K562 (cell line): Measurements from ENCODE around the gene SLC10A4. TPM values are rescaled to one million over a fixed set of nuclear protein-coding genes. Genes with fewer than 3 reads are reported as not detected.

Experiments
- ATAC-seq: fragments of 200-7000 bp; cut with Tn5 transposase; 3 replicates; pipeline ENCODE4 v1.9.1; 2020; ENCODE audit warnings: moderate library complexity
- BruUV-seq: library from RNA; stranded (reverse); fragments of 400-500 nt; replicated peaks from 2 replicates; lab custom pipeline; 2021; lab: Mats Ljungman, UMichigan
- CTCF ChIA-PET: fragments of 300-600 bp; formaldehyde crosslinking; extraction: SDS; loops from one replicate; lab custom pipeline; 2021; ENCODE audit warnings: low intra/inter-chr PET ratio; lab: Yijun Ruan, JAX
- POLR2A ChIA-PET: fragments of 300-600, 350-650 bp; sonication (Branson Sonifier 250); formaldehyde crosslinking; extraction: SDS; loops from one replicate; lab custom pipeline; 2021; ENCODE audit warnings: antibody characterized with exemption, inconsistent platforms; lab: Yijun Ruan, JAX
- DNase-seq, 4 experiments: peaks; one replicate each; pipeline versions ENCODE4 v3.0.0 to v3.0.0-alpha.2; 2011 to 2018; ENCODE audit warnings: low spot score in 3 of 4, mixed read lengths in 3 of 4; ENCODE audit errors: extremely low read depth in 1 of 4
- FAIRE-seq: peaks from 2 replicates; lab custom pipeline; 2011; peaks lifted over from hg19 to GRCh38; lab: Jason Lieb, UNC
- H2AFZ ChIP-seq: 2 replicates; pipeline ENCODE4 v1.6.0; 2011; ENCODE audit warnings: low read depth, low read length, control low read depth, inconsistent platforms
- H3K27ac ChIP-seq: fragments of 200-600 bp; 3 replicates; pipeline ENCODE4 v1.8.0; 2011; ENCODE audit warnings: low read depth, mild to moderate bottlenecking, control low read depth, inconsistent platforms, low read length, moderate library complexity, mixed read lengths; ENCODE audit errors: extremely low read depth
- H3K27me3 ChIP-seq, 2 experiments: fragments of 300-600 bp in 1 of 2; 2 replicates in 1 of 2; 3 replicates in 1 of 2; pipeline versions ENCODE4 v1.6.0 to v1.8.0; 2011; ENCODE audit warnings: inconsistent platforms in 2 of 2, low read length in 2 of 2, mild to moderate bottlenecking in 1 of 2, mixed read lengths in 1 of 2, moderate library complexity in 1 of 2; ENCODE audit not compliant: control insufficient read depth in 2 of 2, insufficient read depth in 2 of 2
- H3K36me3 ChIP-seq: fragments of 300-600 bp; 3 replicates; pipeline ENCODE4 v1.8.0; 2011; ENCODE audit warnings: mild to moderate bottlenecking, low read length, inconsistent platforms; ENCODE audit not compliant: control insufficient read depth, insufficient read depth
- H3K4me1 ChIP-seq, 2 experiments: fragments of 200-600 bp in 1 of 2; replicated peaks in 1 of 2; 2 replicates in 1 of 2; 3 replicates in 1 of 2; pipeline versions ENCODE4 v1.5.1 to v1.8.0; 2011; ENCODE audit warnings: inconsistent platforms in 2 of 2, low read length in 2 of 2, mild to moderate bottlenecking in 1 of 2, mixed read lengths in 1 of 2, moderate library complexity in 1 of 2; ENCODE audit not compliant: control insufficient read depth in 2 of 2, insufficient read depth in 2 of 2
- H3K4me2 ChIP-seq: 2 replicates; pipeline ENCODE4 v1.6.1; 2011; ENCODE audit warnings: low read length, control low read depth, inconsistent platforms, mixed read lengths; ENCODE audit not compliant: insufficient read depth
- H3K4me3 ChIP-seq: fragments of 200-600 bp; sonication (generic), shearing (Covaris generic); 2 replicates; pipeline ENCODE4 v1.5.1; 2016; ENCODE audit warnings: control low read depth, inconsistent platforms
- H3K79me2 ChIP-seq: fragments of 200-600 bp; 3 replicates; pipeline ENCODE4 v1.8.0; 2011; ENCODE audit warnings: low read length, inconsistent platforms; ENCODE audit not compliant: control insufficient read depth, insufficient read depth
- H3K9ac ChIP-seq, 2 experiments: 2 replicates each; pipeline versions ENCODE4 v1.6.0 to v1.6.1; 2011; ENCODE audit warnings: low read depth in 2 of 2, low read length in 2 of 2, control low read depth in 1 of 2, inconsistent platforms in 1 of 2, mild to moderate bottlenecking in 1 of 2, mixed read lengths in 1 of 2; ENCODE audit not compliant: insufficient read depth in 1 of 2
- H3K9me1 ChIP-seq: one replicate; pipeline ENCODE4 v1.6.0; 2011; ENCODE audit warnings: inconsistent platforms, mild to moderate bottlenecking, low read length, moderate library complexity; ENCODE audit not compliant: control insufficient read depth, insufficient read depth
- H3K9me3 ChIP-seq: replicated peaks from 2 replicates; pipeline ENCODE4 v1.5.1; 2011; ENCODE audit warnings: low read depth, low read length, inconsistent platforms; ENCODE audit not compliant: control insufficient read depth, insufficient read depth
- H4K20me1 ChIP-seq: replicated peaks from 2 replicates; pipeline ENCODE4 v1.6.1; 2011; ENCODE audit warnings: low read length, inconsistent platforms, mixed read lengths; ENCODE audit not compliant: control insufficient read depth, insufficient read depth
- ARID1B ChIP-seq: fragments of 450-650 bp; IDR thresholded peaks from 2 replicates; pipeline ENCODE4 v1.6.1; 2016; ENCODE audit warnings: antibody characterized with exemption, mild to moderate bottlenecking, inconsistent platforms
- CLOCK ChIP-seq: fragments of 250-450 bp; sonication (Bioruptor Pico); IDR thresholded peaks from 2 replicates; pipeline ENCODE4 v1.4.0; 2020; ENCODE audit warnings: mild to moderate bottlenecking, moderate library complexity, borderline replicate concordance
- HSF4 ChIP-seq: fragments of 250-450 bp; sonication (Bioruptor Pico); IDR thresholded peaks from 2 replicates; pipeline ENCODE4 v2.1.2; 2022; ENCODE audit warnings: mild to moderate bottlenecking, moderate library complexity, borderline replicate concordance
- MAFK ChIP-seq: IDR thresholded peaks from 2 replicates; pipeline ENCODE4 v1.6.1; 2011; ENCODE audit warnings: low read length, improper control_type of control experiment
- MTA1 ChIP-seq: fragments of 450-650 bp; IDR thresholded peaks from 2 replicates; pipeline ENCODE4 v1.6.1; 2017; ENCODE audit warnings: borderline replicate concordance
- NFATC3 ChIP-seq: fragments of 450-650 bp; IDR thresholded peaks from 2 replicates; pipeline ENCODE4 v1.6.1; 2017; ENCODE audit warnings: mild to moderate bottlenecking
- ZBTB9 ChIP-seq: fragments of 450-650 bp; formaldehyde crosslinking; IDR thresholded peaks from 2 replicates; pipeline ENCODE4 v1.4.0; 2020; ENCODE audit warnings: mild to moderate bottlenecking, moderate library complexity
- WGBS: fragments of 100-300 bp; shearing (Covaris generic); methylation state at CpG from one replicate; pipeline ENCODE4 v1.1.6; 2016; ENCODE audit warnings: low coverage, mixed read lengths; ENCODE audit not compliant: insufficient coverage; ENCODE audit errors: missing lambda C conversion rate; 5-methylcytosine and 5-hydroxymethylcytosine counted together
- in situ Hi-C: fragments of 300-500 bp; cut with MboI; formaldehyde crosslinking; loops from 4 replicates; pipeline ENCODE4 v1.15.0; 2018; ENCODE audit warnings: inconsistent platforms, mixed read lengths
- intact Hi-C: fragments of 100-400 bp; cut with micrococcal nuclease; formaldehyde crosslinking; loops from 2 replicates; pipeline ENCODE4 v1.14.2; 2022
- polyA plus RNA-seq, 8 experiments: library from polyadenylated mRNA; depleted of rRNA in 4 of 8; stranded (reverse) in 5 of 8; unstranded in 3 of 8; fragments of >200 nt; fragmentation: Nextera tagmentation in 2 of 8; fragmentation: Illumina TruSeq in 1 of 8; extraction: Ambion mirVana in 2 of 8; extraction: Trizol in 1 of 8; gene quantifications; 2 replicates each; pipeline versions ENCODE4 v1.2.1 to v1.2.3, GENCODE V29; 2011 to 2014; ENCODE audit warnings: inconsistent platforms in 1 of 8, missing spikeins in 1 of 8
- total RNA-seq, 7 experiments: library from RNA; depleted of rRNA in 6 of 7; stranded (reverse); fragments of >200 nt in 6 of 7; fragmentation: Illumina TruSeq in 2 of 7; extraction: Trizol in 2 of 7; gene quantifications; 2 replicates each; pipeline versions ENCODE4 v1.2.1 to v1.2.3, GENCODE V29; 2011 to 2021; ENCODE audit warnings: low replicate concordance in 1 of 7

The SLC10A4 gene
- total and polyA plus RNA-seq, 9 of the 15 experiments (the other 6 are each of a cell fraction or from before 2014, with no cell fraction given) = 2.5 to 16.9 (median 9.3) TPM

- Histone ChIP-seq H2AFZ (no peak overlapping the region), H3K4me3 (no peak overlapping the region), H3K9me1 (no peaks in the 10 kb centered on the region), H3K27ac (peak overlapping the region; percentile 11; the same call in 1 of the 3 replicates), H3K79me2 (no peaks in the 10 kb centered on the region), H3K9me3 (no peaks in the 10 kb centered on the region), H3K4me1 (peaks cover 0 to 3% of the 10 kb centered on the region in 2 experiments; a peak in 2 of 5 replicates), H3K4me2 (no peak overlapping the region), H3K27me3 (no peaks in the 10 kb centered on the region), H4K20me1 (no peaks in the 10 kb centered on the region), H3K36me3 (peaks cover 47% of the 10 kb centered on the region; the same call in 2 of the 3 replicates), H3K9ac (no peak overlapping the region)
- BruUV-seq = no TSS peak
- FAIRE-seq (peak; percentile 59), DNase-seq (peak in 2 of 4 experiments; percentile 29 to 30), ATAC-seq (peak; percentile 93)
- WGBS = 13% methylated on average over 1 of the region's 1 CpG
- ChIA-PET CTCF (no interaction called here), POLR2A (interaction anchor here (1.8 kb wide), 1 partner anchor 10 kb away, joined by 7 read pairs; no protein-coding TSS in a partner anchor)
- in situ Hi-C loops (no loop called here), intact Hi-C loops (no loop called here)
- TF ChIP-seq HSF4 (no peak), NFATC3 (no peak; the same call in 1 of the 2 replicates), ARID1B (peak; percentile 73), MTA1 (no peak), MAFK (peak; percentile 82), CLOCK (CRISPR knock-in tag) (no peak), ZBTB9 (CRISPR knock-in tag) (no peak)
Measured at GRCh38 chr4:48504352-48504751, 21.2 kb downstream of the SLC10A4 start.
